AG04449 (cell line): ENCODE results near the gene KCNN3.

Source experiments
- CTCF ChIA-PET: fragments of 350-600 bp; formaldehyde crosslinking; extraction: SDS; loops from one replicate; lab custom pipeline; 2021; ENCODE audit warnings: antibody characterized with exemption; lab: Yijun Ruan, JAX
- POLR2A ChIA-PET: fragments of 400-600, 350-600 bp; formaldehyde crosslinking; extraction: SDS; loops from one replicate; lab custom pipeline; 2020; ENCODE audit warnings: antibody characterized with exemption, inconsistent platforms; lab: Yijun Ruan, JAX
- DNase-seq: peaks from one replicate; pipeline ENCODE4 v3.0.0-alpha.2; 2010; ENCODE audit warnings: low read depth, low spot score
- H3K4me3 ChIP-seq: 2 replicates; pipeline ENCODE4 v1.5.1; 2011; ENCODE audit warnings: low read depth, mild to moderate bottlenecking, control low read depth, low read length
- CTCF ChIP-seq: IDR thresholded peaks from one replicate; pipeline ENCODE4 v1.5.1; 2011; ENCODE audit warnings: mild to moderate bottlenecking, moderate library complexity, low read length, control low read depth, inconsistent platforms; ENCODE audit not compliant: insufficient read depth; ENCODE audit errors: missing control alignments

Gene KCNN3

GRCh38 chr1:154788110-154788870 lies 81.8 kb downstream of the KCNN3 start:
- CTCF ChIA-PET: interaction anchor here (1.9 kb wide), 1 partner anchor 90 kb away, joined by 5 read pairs; no protein-coding TSS in a partner anchor
- DNase-seq: no peak
- no peak for TF ChIP-seq CTCF
- POLR2A ChIA-PET: no interaction called here
- H3K4me3 ChIP-seq: no peak overlapping the region

- ChIA-PET CTCF (interaction anchor here (1.0 to 2.1 kb wide), 2 partner anchors 26 to 91 kb away, joined by 3 to 4 read pairs; no protein-coding TSS in a partner anchor), POLR2A (no interaction called here)
- no peak overlapping the region for H3K4me3 ChIP-seq
- no peak for DNase-seq
- TF ChIP-seq CTCF: no peak
Observed at GRCh38 chr1:154786804-154787570, 83.1 kb downstream of the KCNN3 start.

DNA sequence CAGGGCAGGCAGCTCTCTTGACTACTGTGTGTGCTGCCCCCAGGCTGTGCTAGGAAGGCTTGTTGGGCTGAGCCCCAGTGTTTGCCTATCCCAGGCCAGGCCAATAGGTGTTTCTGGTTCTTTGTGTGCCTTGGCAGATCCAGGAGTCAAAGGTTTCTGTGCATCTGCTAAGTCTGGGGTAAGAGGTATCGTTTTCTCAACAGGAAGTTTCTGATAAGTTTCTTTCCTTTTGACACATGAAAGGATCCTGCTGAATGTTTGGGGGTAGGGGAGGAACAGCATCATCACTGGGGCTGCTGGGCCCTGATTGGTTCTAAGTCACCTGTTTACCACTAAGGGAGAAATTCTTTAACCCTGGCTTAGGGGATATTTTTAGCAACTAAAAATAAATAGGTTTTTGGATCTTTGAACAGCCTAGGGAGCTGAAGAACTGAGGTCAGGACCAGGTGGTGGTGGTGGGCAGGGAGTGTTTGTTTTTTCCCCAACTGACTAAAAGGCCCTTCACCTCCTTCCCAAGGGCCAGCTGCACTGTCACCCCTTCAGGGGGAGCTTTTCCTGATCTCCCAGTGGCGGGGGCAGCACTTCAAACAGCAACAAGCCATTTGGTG lies 85.1 kb downstream of the KCNN3 start:
- H3K4me3 ChIP-seq: no peak overlapping the region
- ChIA-PET POLR2A (no interaction called here), CTCF (interaction anchor here (2.1 kb wide), 1 partner anchor 93 kb away, joined by 4 read pairs; no protein-coding TSS in a partner anchor)
- DNase-seq: no peak
- no peak for TF ChIP-seq CTCF

DNA sequence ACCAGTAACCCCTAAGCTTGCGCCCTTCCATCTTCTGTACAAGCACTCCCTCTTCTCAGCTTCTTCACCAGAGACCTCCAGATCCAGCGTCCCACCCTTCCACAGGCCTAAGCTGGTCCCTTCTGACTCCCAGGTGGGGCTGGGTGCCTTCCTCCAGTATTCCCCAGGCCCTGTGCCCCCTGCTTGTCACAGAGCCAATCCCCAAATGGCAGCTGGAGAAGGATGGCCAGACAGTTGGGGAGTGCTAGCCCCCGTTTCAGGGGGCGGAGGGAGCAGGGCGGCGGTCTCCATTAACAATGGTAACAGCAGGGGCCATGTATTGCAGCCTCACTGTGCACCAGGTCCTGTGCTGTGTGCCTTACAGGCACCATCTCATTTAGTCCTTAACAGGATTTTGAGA lies 85.7 kb downstream of the KCNN3 start:
- CTCF ChIA-PET: no interaction called here
- TF ChIP-seq CTCF: no peak
- POLR2A ChIA-PET: no interaction called here
- DNase-seq: no peak
- no peak overlapping the region for H3K4me3 ChIP-seq

- ChIA-PET CTCF (no interaction called here), POLR2A (no interaction called here)
- H3K4me3 ChIP-seq: no peak overlapping the region
- DNase-seq: no peak
- no peak for TF ChIP-seq CTCF
Observed at GRCh38 chr1:154783976-154784375, 86.1 kb downstream of the KCNN3 start.

- ChIA-PET CTCF (interaction anchor here (1.3 kb wide), 1 partner anchor 15 kb away, joined by 3 read pairs; no protein-coding TSS in a partner anchor), POLR2A (no interaction called here)
- DNase-seq: no peak
- no peak overlapping the region for H3K4me3 ChIP-seq
- no peak for TF ChIP-seq CTCF
Observed at GRCh38 chr1:154780541-154780940, 89.5 kb downstream of the KCNN3 start.
